Endothelial cell of umbilical vein (primary cell): Measurements from ENCODE around the gene NXT1.

Source experiments
- EZH2 ChIP-seq: IDR thresholded peaks from 2 replicates; pipeline ENCODE4 v1.6.1; 2012; ENCODE audit warnings: borderline replicate concordance, low read depth, mild to moderate bottlenecking, moderate library complexity, low read length, inconsistent platforms; ENCODE audit not compliant: severe bottlenecking
- FOS ChIP-seq: IDR thresholded peaks from 2 replicates; pipeline ENCODE4 v1.6.1; 2011; ENCODE audit warnings: mild to moderate bottlenecking, low read length, moderate library complexity, borderline replicate concordance; ENCODE audit not compliant: insufficient read depth
- MYC ChIP-seq: IDR thresholded peaks from one replicate; pipeline ENCODE4 v1.6.1; 2011; ENCODE audit warnings: mild to moderate bottlenecking, low read depth, low read length
- POLR2A ChIP-seq: IDR thresholded peaks from 2 replicates; pipeline ENCODE4 v1.6.1; 2012; ENCODE audit warnings: low read depth, mild to moderate bottlenecking, control low read depth, low read length
- POLR2AphosphoS5 ChIP-seq: IDR thresholded peaks from 2 replicates; pipeline ENCODE4 v1.6.1; 2012; ENCODE audit warnings: low read depth, mild to moderate bottlenecking, control low read depth, low read length, moderate library complexity; ENCODE audit not compliant: insufficient read depth
- TF ChIP-seq, protein P1 (sequence below), 2 donors: IDR thresholded peaks; 1 replicate in 1 of 2; 2 replicates in 1 of 2; pipeline ENCODE4 v1.5.1; 2011; ENCODE audit warnings: low read length in 2 of 2, mild to moderate bottlenecking in 2 of 2, moderate library complexity in 2 of 2, control low read depth in 1 of 2, inconsistent platforms in 1 of 2, low read depth in 1 of 2; ENCODE audit not compliant: insufficient read depth in 1 of 2; ENCODE audit errors: extremely low read depth in 1 of 2

DNA sequence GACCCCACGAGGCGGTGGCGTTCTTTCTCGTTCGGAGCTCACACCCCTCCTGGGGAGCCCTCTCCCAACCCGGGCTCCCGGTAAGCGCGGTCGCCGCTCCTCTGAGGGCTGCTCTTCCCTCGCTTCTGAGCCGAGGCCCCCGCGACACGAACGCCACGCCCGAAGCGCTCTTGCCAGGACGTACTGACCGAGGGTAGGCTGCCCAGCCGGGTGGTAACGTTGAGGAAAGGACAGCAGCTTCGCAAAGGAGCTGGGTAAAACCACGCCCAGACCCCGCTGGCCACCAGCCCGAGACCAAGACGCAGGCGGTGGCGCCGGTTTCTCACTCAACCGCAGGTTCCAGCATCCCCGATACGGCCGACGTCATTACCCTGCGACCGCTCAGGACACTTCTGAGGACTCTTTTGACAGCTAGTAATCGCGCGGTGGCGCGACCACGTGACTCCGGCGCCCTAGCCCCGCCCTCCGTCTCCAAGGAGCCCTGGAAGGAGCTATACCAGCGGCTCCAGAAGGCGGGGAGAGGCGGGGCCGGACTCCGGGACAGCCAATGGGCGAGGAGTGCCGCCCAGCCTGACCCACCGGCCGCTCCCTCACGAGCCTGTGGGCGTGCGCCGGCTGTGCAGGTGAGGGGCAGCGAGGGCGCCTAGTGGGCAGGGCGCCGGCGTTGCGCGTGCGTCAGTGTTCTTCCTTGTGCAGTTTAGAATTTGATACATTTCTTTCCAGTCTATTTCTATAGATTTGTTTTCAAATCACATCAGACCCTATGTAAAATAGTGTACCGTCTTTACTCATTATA lies 7.4 kb downstream of the NXT1 start:
- TF ChIP-seq, protein P1, sequence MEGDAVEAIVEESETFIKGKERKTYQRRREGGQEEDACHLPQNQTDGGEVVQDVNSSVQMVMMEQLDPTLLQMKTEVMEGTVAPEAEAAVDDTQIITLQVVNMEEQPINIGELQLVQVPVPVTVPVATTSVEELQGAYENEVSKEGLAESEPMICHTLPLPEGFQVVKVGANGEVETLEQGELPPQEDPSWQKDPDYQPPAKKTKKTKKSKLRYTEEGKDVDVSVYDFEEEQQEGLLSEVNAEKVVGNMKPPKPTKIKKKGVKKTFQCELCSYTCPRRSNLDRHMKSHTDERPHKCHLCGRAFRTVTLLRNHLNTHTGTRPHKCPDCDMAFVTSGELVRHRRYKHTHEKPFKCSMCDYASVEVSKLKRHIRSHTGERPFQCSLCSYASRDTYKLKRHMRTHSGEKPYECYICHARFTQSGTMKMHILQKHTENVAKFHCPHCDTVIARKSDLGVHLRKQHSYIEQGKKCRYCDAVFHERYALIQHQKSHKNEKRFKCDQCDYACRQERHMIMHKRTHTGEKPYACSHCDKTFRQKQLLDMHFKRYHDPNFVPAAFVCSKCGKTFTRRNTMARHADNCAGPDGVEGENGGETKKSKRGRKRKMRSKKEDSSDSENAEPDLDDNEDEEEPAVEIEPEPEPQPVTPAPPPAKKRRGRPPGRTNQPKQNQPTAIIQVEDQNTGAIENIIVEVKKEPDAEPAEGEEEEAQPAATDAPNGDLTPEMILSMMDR (IDR thresholded peaks at IDR 0.05; ENCODE audit: extremely low read depth in 1 of 2, insufficient read depth in 1 of 2, low read depth in 1 of 2, low read length in 2 of 2), result no peak
- TF ChIP-seq FOS (no peak), POLR2A (peak; percentile 87), POLR2AphosphoS5 (peak; percentile 77), MYC (no peak), EZH2 (no peak)
